ENCODE results near the gene UBASH3B.

Gene UBASH3B

GRCh38 chr11:122685041-122685440 is 29.5 kb downstream of the UBASH3B start:
- no peak overlapping the region for H3K4me3 ChIP-seq (ENCODE audit: low read depth, low read length)
- no peak for TF ChIP-seq CTCF (IDR thresholded peaks at IDR 0.05; ENCODE audit: control insufficient read depth, extremely low read depth, insufficient read depth)
- DNase-seq (ENCODE audit: low read depth): no peak

- DNase-seq (ENCODE audit: low read depth): no peak
- H3K4me3 ChIP-seq (ENCODE audit: low read depth, low read length): no peak overlapping the region
- TF ChIP-seq CTCF (IDR thresholded peaks at IDR 0.05; ENCODE audit: control insufficient read depth, extremely low read depth, insufficient read depth): no peak
Observed at GRCh38 chr11:122686111-122686510, 30.6 kb downstream of the UBASH3B start.

- DNase-seq (ENCODE audit: low read depth): no peak
- H3K4me3 ChIP-seq (ENCODE audit: low read depth, low read length): no peak overlapping the region
- TF ChIP-seq CTCF (IDR thresholded peaks at IDR 0.05; ENCODE audit: control insufficient read depth, extremely low read depth, insufficient read depth): no peak
Observed at GRCh38 chr11:122690384-122690783, 34.9 kb downstream of the UBASH3B start.

- DNase-seq (ENCODE audit: low read depth): no peak
- TF ChIP-seq CTCF (IDR thresholded peaks at IDR 0.05; ENCODE audit: control insufficient read depth, extremely low read depth, insufficient read depth): no peak
- no peak overlapping the region for H3K4me3 ChIP-seq (ENCODE audit: low read depth, low read length)
Observed at GRCh38 chr11:122690801-122691548, 35.5 kb downstream of the UBASH3B start.

GRCh38 chr11:122691549-122692150 is 36.1 kb downstream of the UBASH3B start:
- TF ChIP-seq CTCF (IDR thresholded peaks at IDR 0.05; ENCODE audit: control insufficient read depth, extremely low read depth, insufficient read depth): no peak
- no peak overlapping the region for H3K4me3 ChIP-seq (ENCODE audit: low read depth, low read length)
- DNase-seq (ENCODE audit: low read depth): no peak

GRCh38 chr11:122692444-122692843 is 36.9 kb downstream of the UBASH3B start:
- no peak for TF ChIP-seq CTCF (IDR thresholded peaks at IDR 0.05; ENCODE audit: control insufficient read depth, extremely low read depth, insufficient read depth)
- H3K4me3 ChIP-seq (ENCODE audit: low read depth, low read length): no peak overlapping the region
- no peak for DNase-seq (ENCODE audit: low read depth)
